ENCODE results near the gene RNF157. TPM values are rescaled to one million over a fixed set of nuclear protein-coding genes. Genes with fewer than 3 reads are reported as not detected.
A peak's percentile ranks its signal among the peaks of the same experiment; 100 is the strongest.

Gene RNF157
- total and polyA plus RNA-seq, 9 of the 15 experiments (the other 6 are each of a cell fraction or from before 2014, with no cell fraction given): 8.1 to 31.7 (median 20.8) TPM

DNA sequence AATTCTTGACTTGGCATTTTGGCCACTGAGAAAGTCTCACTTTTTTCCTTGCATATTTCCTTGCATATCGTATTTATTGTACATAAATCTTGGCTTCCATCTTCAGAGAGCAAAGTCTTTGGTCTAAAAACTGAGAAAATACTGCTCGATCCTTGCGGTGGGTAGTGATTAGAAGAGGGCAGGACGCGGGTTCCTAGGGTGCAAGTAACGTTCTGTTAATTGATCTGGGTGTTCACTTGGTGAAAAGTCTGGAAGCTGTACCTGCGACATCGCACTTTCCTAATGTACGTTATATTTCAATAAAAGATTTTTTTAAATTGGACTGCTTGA lies 24.1 kb upstream of the RNF157 start (continued):
- TF ChIP-seq SMARCA5 (IDR thresholded peaks at IDR 0.05) (0 out of 2 replicates have a peak, but pooled peaks have one; percentile 25), ZNF274 (IDR thresholded peaks at IDR 0.05; ENCODE audit: borderline replicate concordance, low read depth, low read length) (no peak), NFATC3 (IDR thresholded peaks at IDR 0.05) (0 out of 2 replicates have a peak, but pooled peaks have one; percentile 34), TRIM28 (IDR thresholded peaks at IDR 0.05) (no peak), ARID1B (IDR thresholded peaks at IDR 0.05) (0 out of 2 replicates have a peak, but pooled peaks have one; percentile 9)
- TF ChIP-seq, protein P1, sequence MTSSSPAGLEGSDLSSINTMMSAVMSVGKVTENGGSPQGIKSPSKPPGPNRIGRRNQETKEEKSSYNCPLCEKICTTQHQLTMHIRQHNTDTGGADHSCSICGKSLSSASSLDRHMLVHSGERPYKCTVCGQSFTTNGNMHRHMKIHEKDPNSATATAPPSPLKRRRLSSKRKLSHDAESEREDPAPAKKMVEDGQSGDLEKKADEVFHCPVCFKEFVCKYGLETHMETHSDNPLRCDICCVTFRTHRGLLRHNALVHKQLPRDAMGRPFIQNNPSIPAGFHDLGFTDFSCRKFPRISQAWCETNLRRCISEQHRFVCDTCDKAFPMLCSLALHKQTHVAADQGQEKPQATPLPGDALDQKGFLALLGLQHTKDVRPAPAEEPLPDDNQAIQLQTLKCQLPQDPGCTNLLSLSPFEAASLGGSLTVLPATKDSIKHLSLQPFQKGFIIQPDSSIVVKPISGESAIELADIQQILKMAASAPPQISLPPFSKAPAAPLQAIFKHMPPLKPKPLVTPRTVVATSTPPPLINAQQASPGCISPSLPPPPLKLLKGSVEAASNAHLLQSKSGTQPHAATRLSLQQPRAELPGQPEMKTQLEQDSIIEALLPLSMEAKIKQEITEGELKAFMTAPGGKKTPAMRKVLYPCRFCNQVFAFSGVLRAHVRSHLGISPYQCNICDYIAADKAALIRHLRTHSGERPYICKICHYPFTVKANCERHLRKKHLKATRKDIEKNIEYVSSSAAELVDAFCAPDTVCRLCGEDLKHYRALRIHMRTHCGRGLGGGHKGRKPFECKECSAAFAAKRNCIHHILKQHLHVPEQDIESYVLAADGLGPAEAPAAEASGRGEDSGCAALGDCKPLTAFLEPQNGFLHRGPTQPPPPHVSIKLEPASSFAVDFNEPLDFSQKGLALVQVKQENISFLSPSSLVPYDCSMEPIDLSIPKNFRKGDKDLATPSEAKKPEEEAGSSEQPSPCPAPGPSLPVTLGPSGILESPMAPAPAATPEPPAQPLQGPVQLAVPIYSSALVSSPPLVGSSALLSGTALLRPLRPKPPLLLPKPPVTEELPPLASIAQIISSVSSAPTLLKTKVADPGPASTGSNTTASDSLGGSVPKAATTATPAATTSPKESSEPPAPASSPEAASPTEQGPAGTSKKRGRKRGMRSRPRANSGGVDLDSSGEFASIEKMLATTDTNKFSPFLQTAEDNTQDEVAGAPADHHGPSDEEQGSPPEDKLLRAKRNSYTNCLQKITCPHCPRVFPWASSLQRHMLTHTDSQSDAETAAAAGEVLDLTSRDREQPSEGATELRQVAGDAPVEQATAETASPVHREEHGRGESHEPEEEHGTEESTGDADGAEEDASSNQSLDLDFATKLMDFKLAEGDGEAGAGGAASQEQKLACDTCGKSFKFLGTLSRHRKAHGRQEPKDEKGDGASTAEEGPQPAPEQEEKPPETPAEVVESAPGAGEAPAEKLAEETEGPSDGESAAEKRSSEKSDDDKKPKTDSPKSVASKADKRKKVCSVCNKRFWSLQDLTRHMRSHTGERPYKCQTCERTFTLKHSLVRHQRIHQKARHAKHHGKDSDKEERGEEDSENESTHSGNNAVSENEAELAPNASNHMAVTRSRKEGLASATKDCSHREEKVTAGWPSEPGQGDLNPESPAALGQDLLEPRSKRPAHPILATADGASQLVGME (CRISPR knock-in tag; IDR thresholded peaks at IDR 0.05): no peak
- TF ChIP-seq, protein P2, sequence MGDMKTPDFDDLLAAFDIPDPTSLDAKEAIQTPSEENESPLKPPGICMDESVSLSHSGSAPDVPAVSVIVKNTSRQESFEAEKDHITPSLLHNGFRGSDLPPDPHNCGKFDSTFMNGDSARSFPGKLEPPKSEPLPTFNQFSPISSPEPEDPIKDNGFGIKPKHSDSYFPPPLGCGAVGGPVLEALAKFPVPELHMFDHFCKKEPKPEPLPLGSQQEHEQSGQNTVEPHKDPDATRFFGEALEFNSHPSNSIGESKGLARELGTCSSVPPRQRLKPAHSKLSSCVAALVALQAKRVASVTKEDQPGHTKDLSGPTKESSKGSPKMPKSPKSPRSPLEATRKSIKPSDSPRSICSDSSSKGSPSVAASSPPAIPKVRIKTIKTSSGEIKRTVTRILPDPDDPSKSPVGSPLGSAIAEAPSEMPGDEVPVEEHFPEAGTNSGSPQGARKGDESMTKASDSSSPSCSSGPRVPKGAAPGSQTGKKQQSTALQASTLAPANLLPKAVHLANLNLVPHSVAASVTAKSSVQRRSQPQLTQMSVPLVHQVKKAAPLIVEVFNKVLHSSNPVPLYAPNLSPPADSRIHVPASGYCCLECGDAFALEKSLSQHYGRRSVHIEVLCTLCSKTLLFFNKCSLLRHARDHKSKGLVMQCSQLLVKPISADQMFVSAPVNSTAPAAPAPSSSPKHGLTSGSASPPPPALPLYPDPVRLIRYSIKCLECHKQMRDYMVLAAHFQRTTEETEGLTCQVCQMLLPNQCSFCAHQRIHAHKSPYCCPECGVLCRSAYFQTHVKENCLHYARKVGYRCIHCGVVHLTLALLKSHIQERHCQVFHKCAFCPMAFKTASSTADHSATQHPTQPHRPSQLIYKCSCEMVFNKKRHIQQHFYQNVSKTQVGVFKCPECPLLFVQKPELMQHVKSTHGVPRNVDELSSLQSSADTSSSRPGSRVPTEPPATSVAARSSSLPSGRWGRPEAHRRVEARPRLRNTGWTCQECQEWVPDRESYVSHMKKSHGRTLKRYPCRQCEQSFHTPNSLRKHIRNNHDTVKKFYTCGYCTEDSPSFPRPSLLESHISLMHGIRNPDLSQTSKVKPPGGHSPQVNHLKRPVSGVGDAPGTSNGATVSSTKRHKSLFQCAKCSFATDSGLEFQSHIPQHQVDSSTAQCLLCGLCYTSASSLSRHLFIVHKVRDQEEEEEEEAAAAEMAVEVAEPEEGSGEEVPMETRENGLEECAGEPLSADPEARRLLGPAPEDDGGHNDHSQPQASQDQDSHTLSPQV (IDR thresholded peaks at IDR 0.05): peak; percentile 43
